HepG2 (cell line): ENCODE measurements around the gene NFKBIZ. TPM values are rescaled to one million over a fixed set of nuclear protein-coding genes. Genes with fewer than 3 reads are reported as not detected.

Experiments
- ATAC-seq: fragments of 200-7000 bp; cut with Tn5 transposase; 3 replicates; pipeline ENCODE4 v1.9.1; 2020; ENCODE audit warnings: mild to moderate bottlenecking, moderate library complexity
- BruUV-seq: library from RNA; stranded (reverse); fragments of 400-500 nt; replicated peaks from 2 replicates; lab custom pipeline; 2021; lab: Mats Ljungman, UMichigan
- CTCF ChIA-PET: fragments of 300-600 bp; formaldehyde crosslinking; extraction: SDS; loops from one replicate; lab custom pipeline; 2021; ENCODE audit warnings: low total read pairs, inconsistent platforms, low intra/inter-chr PET ratio; lab: Yijun Ruan, JAX
- POLR2A ChIA-PET: fragments of 350-600 bp; sonication (Branson Sonifier 250); formaldehyde crosslinking; loops from one replicate; lab custom pipeline; 2020; ENCODE audit warnings: antibody characterized with exemption, inconsistent platforms; lab: Yijun Ruan, JAX
- DNase-seq: peaks from one replicate; pipeline ENCODE4 v3.0.0-alpha.2; 2015; ENCODE audit warnings: low spot score
- FAIRE-seq: peaks from 3 replicates; lab custom pipeline; 2011; peaks lifted over from hg19 to GRCh38; lab: Jason Lieb, UNC
- H2AFZ ChIP-seq: one replicate; pipeline ENCODE4 v1.6.1; 2011; ENCODE audit warnings: low read length, inconsistent platforms
- H3K27ac ChIP-seq: fragments of 300-600 bp; 3 replicates; pipeline ENCODE4 v1.8.0; 2011; ENCODE audit warnings: mixed run types, mild to moderate bottlenecking, mixed read lengths, low read length, inconsistent platforms; ENCODE audit not compliant: insufficient read depth; ENCODE audit errors: extremely low read length
- H3K27me3 ChIP-seq, 2 experiments: fragments of 200-600 bp in 1 of 2; 2 replicates in 1 of 2; 3 replicates in 1 of 2; pipeline versions ENCODE4 v1.6.0 to v1.8.0; 2011; ENCODE audit warnings: low read length in 2 of 2, mild to moderate bottlenecking in 2 of 2, moderate library complexity in 2 of 2, inconsistent platforms in 1 of 2; ENCODE audit not compliant: insufficient read depth in 2 of 2, control insufficient read depth in 1 of 2
- H3K36me3 ChIP-seq, 2 experiments: fragments of 200-600 bp in 1 of 2; replicated peaks in 1 of 2; 2 replicates in 1 of 2; 3 replicates in 1 of 2; pipeline versions ENCODE4 v1.5.1 to v1.8.0; 2011; ENCODE audit warnings: low read length in 2 of 2, inconsistent platforms in 1 of 2; ENCODE audit not compliant: insufficient read depth in 2 of 2, control insufficient read depth in 1 of 2
- H3K4me1 ChIP-seq: 2 replicates; pipeline ENCODE4 v1.5.1; 2012; ENCODE audit warnings: low read length, inconsistent platforms; ENCODE audit not compliant: insufficient read depth
- H3K4me2 ChIP-seq: 2 replicates; pipeline ENCODE4 v1.6.0; 2011; ENCODE audit warnings: low read depth, low read length, inconsistent platforms
- H3K4me3 ChIP-seq, 3 experiments: fragments of 200-600 bp in 1 of 3; sonication (generic), shearing (Covaris generic) in 1 of 3; replicated peaks in 1 of 3; 2 replicates each; pipeline ENCODE4 v1.5.1; 2011 to 2016; ENCODE audit warnings: low read length in 3 of 3, inconsistent platforms in 2 of 3, low read depth in 2 of 3, mild to moderate bottlenecking in 2 of 3, control low read depth in 1 of 3, mixed read lengths in 1 of 3; ENCODE audit not compliant: insufficient read depth in 1 of 3
- H3K79me2 ChIP-seq: one replicate; pipeline ENCODE4 v1.6.1; 2011; ENCODE audit warnings: low read length, inconsistent platforms; ENCODE audit not compliant: insufficient read depth
- H3K9ac ChIP-seq: 2 replicates; pipeline ENCODE4 v1.6.0; 2011; ENCODE audit warnings: mild to moderate bottlenecking, low read depth, low read length, inconsistent platforms; ENCODE audit not compliant: insufficient read depth
- H3K9me3 ChIP-seq: 2 replicates; pipeline ENCODE4 v1.5.1; 2012; ENCODE audit warnings: mild to moderate bottlenecking, low read length
- H4K20me1 ChIP-seq: 2 replicates; pipeline ENCODE4 v1.6.0; 2011; ENCODE audit warnings: inconsistent platforms, mild to moderate bottlenecking, low read length, moderate library complexity; ENCODE audit not compliant: insufficient read depth
- ARNT2 ChIP-seq: sonication (generic); formaldehyde crosslinking; IDR thresholded peaks from 2 replicates; pipeline ENCODE4 v1.8.0; 2022; ENCODE audit warnings: mild to moderate bottlenecking, low read depth, missing genetic modification reagents, moderate library complexity
- HOXA7 ChIP-seq: sonication (generic); formaldehyde crosslinking; IDR thresholded peaks from 2 replicates; pipeline ENCODE4 v1.8.1; 2022; ENCODE audit warnings: mild to moderate bottlenecking, missing genetic modification reagents, moderate library complexity
- RAD21 ChIP-seq: fragments of 450-650 bp; formaldehyde crosslinking; IDR thresholded peaks from 2 replicates; pipeline ENCODE4 v1.5.0; 2020; ENCODE audit warnings: mild to moderate bottlenecking
- SMC3 ChIP-seq: IDR thresholded peaks from 2 replicates; pipeline ENCODE4 v1.6.1; 2011; ENCODE audit warnings: low read length, improper control_type of control experiment
- STAG1 ChIP-seq: sonication (generic); formaldehyde crosslinking; IDR thresholded peaks from 2 replicates; pipeline ENCODE4 v1.4.0; 2020; ENCODE audit warnings: missing genetic modification reagents
- in situ Hi-C: cut with HindIII; loops from 2 replicates; pipeline ENCODE4 v1.10.0; 2017; ENCODE audit warnings: low pct_unique_long_range_greater_than_20kb; ENCODE audit not compliant: extremely low pct_ligation_motif_present
- intact Hi-C: fragments of 100-400 bp; cut with micrococcal nuclease; formaldehyde crosslinking; loops from one replicate; pipeline ENCODE4 v1.10.0; 2022; ENCODE audit not compliant: unreplicated experiment
- polyA plus RNA-seq, 8 experiments: library from polyadenylated mRNA; depleted of rRNA in 3 of 8; stranded (reverse) in 7 of 8; unstranded in 1 of 8; fragments of >200 nt; fragmentation: Illumina TruSeq in 4 of 8; extraction: Trizol in 4 of 8; gene quantifications; 2 replicates each; pipeline versions ENCODE4 v1.2.1 to v1.2.3, GENCODE V29; 2011 to 2016; ENCODE audit warnings: low read depth in 4 of 8, missing spikeins in 1 of 8, mixed read lengths in 1 of 8; ENCODE audit not compliant: insufficient read depth in 1 of 8
- total RNA-seq, 5 experiments: library from RNA; depleted of rRNA; stranded (reverse); fragments of >200 nt; fragmentation: Illumina TruSeq; extraction: Trizol; gene quantifications; 2 replicates each; pipeline ENCODE4 v1.2.3, GENCODE V29; 2016; ENCODE audit warnings: low read depth in 1 of 5
- TF ChIP-seq, protein P1 (sequence below): sonication (generic); formaldehyde crosslinking; IDR thresholded peaks from 2 replicates; pipeline ENCODE4 v1.5.1; 2020; ENCODE audit warnings: missing genetic modification reagents, mild to moderate bottlenecking, borderline replicate concordance
- TF ChIP-seq, protein P2 (sequence below): sonication (generic); formaldehyde crosslinking; IDR thresholded peaks from 2 replicates; pipeline ENCODE4 v1.4.0; 2020; ENCODE audit warnings: missing genetic modification reagents, mild to moderate bottlenecking, borderline replicate concordance
- TF ChIP-seq, protein P3 (sequence below): sonication (generic); formaldehyde crosslinking; IDR thresholded peaks from 2 replicates; pipeline ENCODE4 v1.5.0; 2020; ENCODE audit warnings: missing genetic modification reagents, mild to moderate bottlenecking, borderline replicate concordance
- TF ChIP-seq, protein P4 (sequence below): sonication (generic); formaldehyde crosslinking; IDR thresholded peaks from 2 replicates; pipeline ENCODE4 v1.5.0; 2020; ENCODE audit warnings: mild to moderate bottlenecking, missing genetic modification reagents, moderate library complexity
- TF ChIP-seq, protein P5 (sequence below): IDR thresholded peaks from 2 replicates; pipeline ENCODE4 v1.4.0; 2020; ENCODE audit warnings: mild to moderate bottlenecking, missing genetic modification reagents

Gene NFKBIZ
- total and polyA plus RNA-seq, 2 of the 13 experiments (the other 11 are each of a cell fraction or from before 2014, with no cell fraction given): 25.9 to 60.6 TPM

DNA sequence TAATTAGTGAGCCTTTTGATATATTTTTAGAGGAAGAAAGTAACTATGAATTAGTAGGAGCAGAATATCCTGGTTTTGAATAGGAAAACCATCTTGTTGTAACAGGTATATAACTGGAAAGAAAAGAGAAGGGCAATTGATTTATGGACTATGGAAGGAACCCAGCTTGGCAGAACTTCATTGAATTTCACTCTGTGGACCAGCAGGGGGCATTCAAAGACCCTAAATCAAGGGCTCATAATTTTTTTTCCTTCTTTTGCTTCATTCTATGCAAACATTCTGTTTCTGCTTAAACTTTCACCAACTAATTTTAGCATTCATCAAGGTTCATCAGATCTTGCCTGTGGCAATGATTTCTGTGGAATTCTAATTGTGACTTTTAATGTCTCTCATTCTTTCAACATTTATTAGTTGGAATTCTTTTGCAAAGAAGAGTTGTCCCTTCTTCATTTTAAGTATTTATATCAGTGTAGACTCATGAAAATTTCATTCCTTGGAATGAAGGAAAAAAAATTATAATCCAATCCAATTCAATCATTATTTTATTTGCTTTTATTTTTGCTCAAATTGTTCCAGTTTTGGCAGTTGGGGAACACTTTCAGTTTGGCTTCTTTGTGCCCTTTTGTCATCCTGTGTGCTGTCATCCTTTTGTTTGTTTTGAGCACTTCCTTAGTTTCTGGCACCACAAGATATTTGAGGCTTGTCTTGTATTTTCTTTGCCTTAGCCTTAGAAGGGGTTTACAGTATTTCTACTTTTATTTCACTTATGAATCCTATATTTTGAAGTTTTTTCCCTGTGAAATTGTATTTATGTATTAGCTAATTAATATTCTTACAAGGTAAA is 39.9 kb upstream of the NFKBIZ start:
- FAIRE-seq (peak; percentile 78), DNase-seq (peak; percentile 29), ATAC-seq (peak; percentile 66)
- peaks cover 23% of the 10 kb centered on the region for H3K4me1 ChIP-seq
- no peaks in the 10 kb centered on the region for H4K20me1 ChIP-seq
- H2AFZ ChIP-seq: no peak overlapping the region
- no peaks in the 10 kb centered on the region for H3K36me3 ChIP-seq
- no peaks in the 10 kb centered on the region for H3K27me3 ChIP-seq
- H3K9ac ChIP-seq: no peak overlapping the region
- in situ Hi-C loops (loop anchor here (5.0 to 10.0 kb wide), 2 partner anchors 418 to 725 kb away; no protein-coding TSS in a partner anchor), intact Hi-C loops (loop anchor here (1.0 to 10.0 kb wide), 4 partner anchors 38 to 416 kb away; partner anchors contain the start of gene NFKBIZ)
- BruUV-seq: no TSS peak
- H3K4me3 ChIP-seq: no peak overlapping the region
- H3K27ac ChIP-seq: no peak overlapping the region
- ChIA-PET CTCF (interaction anchor here (1.3 to 2.4 kb wide), 3 partner anchors 415 to 727 kb away, joined by 4 to 24 read pairs (median 8); no protein-coding TSS in a partner anchor), POLR2A (interaction anchor here (1.0 kb wide), 1 partner anchor 40 kb away, joined by 5 read pairs; the partner anchor contains the start of gene NFKBIZ)
- no peak overlapping the region for H3K4me2 ChIP-seq
- TF ChIP-seq, protein P1, sequence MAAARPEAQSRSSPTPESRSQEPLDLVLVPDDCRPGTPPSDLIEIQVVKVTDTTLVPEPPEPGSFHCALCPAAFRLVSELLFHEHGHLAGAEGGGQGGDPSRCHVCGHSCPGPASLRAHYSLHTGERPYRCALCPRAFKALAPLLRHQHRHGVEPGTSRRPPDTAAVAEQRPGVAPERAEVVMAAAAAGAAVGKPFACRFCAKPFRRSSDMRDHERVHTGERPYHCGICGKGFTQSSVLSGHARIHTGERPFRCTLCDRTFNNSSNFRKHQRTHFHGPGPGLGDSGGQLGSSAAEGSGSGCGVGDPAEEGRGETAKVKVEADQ (CRISPR knock-in tag): no peak
- TF ChIP-seq, protein P2, sequence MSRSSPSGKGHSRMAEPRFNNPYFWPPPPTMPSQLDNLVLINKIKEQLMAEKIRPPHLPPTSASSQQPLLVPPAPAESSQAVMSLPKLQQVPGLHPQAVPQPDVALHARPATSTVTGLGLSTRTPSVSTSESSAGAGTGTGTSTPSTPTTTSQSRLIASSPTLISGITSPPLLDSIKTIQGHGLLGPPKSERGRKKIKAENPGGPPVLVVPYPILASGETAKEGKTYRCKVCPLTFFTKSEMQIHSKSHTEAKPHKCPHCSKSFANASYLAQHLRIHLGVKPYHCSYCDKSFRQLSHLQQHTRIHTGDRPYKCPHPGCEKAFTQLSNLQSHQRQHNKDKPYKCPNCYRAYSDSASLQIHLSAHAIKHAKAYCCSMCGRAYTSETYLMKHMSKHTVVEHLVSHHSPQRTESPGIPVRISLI (CRISPR knock-in tag): peak; percentile 73; the same call in 1 of the 2 replicates
- TF ChIP-seq, protein P3, sequence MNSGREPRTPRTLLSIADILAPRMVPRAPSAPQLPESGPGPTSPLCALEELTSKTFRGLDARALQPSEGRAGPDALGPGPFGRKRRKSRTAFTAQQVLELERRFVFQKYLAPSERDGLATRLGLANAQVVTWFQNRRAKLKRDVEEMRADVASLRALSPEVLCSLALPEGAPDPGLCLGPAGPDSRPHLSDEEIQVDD (CRISPR knock-in tag): no peak
- TF ChIP-seq, protein P4, sequence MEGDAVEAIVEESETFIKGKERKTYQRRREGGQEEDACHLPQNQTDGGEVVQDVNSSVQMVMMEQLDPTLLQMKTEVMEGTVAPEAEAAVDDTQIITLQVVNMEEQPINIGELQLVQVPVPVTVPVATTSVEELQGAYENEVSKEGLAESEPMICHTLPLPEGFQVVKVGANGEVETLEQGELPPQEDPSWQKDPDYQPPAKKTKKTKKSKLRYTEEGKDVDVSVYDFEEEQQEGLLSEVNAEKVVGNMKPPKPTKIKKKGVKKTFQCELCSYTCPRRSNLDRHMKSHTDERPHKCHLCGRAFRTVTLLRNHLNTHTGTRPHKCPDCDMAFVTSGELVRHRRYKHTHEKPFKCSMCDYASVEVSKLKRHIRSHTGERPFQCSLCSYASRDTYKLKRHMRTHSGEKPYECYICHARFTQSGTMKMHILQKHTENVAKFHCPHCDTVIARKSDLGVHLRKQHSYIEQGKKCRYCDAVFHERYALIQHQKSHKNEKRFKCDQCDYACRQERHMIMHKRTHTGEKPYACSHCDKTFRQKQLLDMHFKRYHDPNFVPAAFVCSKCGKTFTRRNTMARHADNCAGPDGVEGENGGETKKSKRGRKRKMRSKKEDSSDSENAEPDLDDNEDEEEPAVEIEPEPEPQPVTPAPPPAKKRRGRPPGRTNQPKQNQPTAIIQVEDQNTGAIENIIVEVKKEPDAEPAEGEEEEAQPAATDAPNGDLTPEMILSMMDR: peak; percentile 71
- TF ChIP-seq ARNT2: no peak
- peak; percentile 66; the same call in 1 of the 2 replicates for TF ChIP-seq SMC3
- no peak for TF ChIP-seq HOXA7 (CRISPR knock-in tag)
- peak; percentile 57 for TF ChIP-seq RAD21
- TF ChIP-seq STAG1 (CRISPR knock-in tag): peak; percentile 83
- TF ChIP-seq, protein P5, sequence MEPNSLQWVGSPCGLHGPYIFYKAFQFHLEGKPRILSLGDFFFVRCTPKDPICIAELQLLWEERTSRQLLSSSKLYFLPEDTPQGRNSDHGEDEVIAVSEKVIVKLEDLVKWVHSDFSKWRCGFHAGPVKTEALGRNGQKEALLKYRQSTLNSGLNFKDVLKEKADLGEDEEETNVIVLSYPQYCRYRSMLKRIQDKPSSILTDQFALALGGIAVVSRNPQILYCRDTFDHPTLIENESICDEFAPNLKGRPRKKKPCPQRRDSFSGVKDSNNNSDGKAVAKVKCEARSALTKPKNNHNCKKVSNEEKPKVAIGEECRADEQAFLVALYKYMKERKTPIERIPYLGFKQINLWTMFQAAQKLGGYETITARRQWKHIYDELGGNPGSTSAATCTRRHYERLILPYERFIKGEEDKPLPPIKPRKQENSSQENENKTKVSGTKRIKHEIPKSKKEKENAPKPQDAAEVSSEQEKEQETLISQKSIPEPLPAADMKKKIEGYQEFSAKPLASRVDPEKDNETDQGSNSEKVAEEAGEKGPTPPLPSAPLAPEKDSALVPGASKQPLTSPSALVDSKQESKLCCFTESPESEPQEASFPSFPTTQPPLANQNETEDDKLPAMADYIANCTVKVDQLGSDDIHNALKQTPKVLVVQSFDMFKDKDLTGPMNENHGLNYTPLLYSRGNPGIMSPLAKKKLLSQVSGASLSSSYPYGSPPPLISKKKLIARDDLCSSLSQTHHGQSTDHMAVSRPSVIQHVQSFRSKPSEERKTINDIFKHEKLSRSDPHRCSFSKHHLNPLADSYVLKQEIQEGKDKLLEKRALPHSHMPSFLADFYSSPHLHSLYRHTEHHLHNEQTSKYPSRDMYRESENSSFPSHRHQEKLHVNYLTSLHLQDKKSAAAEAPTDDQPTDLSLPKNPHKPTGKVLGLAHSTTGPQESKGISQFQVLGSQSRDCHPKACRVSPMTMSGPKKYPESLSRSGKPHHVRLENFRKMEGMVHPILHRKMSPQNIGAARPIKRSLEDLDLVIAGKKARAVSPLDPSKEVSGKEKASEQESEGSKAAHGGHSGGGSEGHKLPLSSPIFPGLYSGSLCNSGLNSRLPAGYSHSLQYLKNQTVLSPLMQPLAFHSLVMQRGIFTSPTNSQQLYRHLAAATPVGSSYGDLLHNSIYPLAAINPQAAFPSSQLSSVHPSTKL (CRISPR knock-in tag): 0 out of 2 replicates have a peak, but pooled peaks have one; percentile 18
- H3K9me3 ChIP-seq: no peaks in the 10 kb centered on the region
- H3K79me2 ChIP-seq: no peaks in the 10 kb centered on the region
